ENCODE results near the gene DHRS3.

- TF ChIP-seq CTCF (IDR thresholded peaks at IDR 0.05) (no peak), POLR2A (IDR thresholded peaks at IDR 0.05) (no peak)
These were observed 52.1 kb downstream of the DHRS3 start for GRCh38 chr1:12565966-12566352.
